Activated naive CD4-positive, alpha-beta T cell treated with anti-CD3 and anti-CD28 coated beads, Interleukin-2, amount 10 ng/mL, durations not matched to agents 7 days and 5 days (primary cell): Measurements from ENCODE around the gene TMPRSS6.

ENCODE experiments used
- CTCF ChIA-PET: fragments of 350-600 bp; sonication (Branson Sonifier 250); formaldehyde crosslinking; loops from one replicate; lab custom pipeline; 2021; ENCODE audit warnings: antibody characterized with exemption; lab: Charles Lee
- DNase-seq: peaks from one replicate; pipeline ENCODE4 v3.0.0-alpha.2; 2020
- H3K27ac Mint-ChIP-seq: one replicate; pipeline ENCODE4 v1.8.0; 2021; ENCODE audit warnings: mild to moderate bottlenecking, moderate library complexity, mixed read lengths
- H3K27me3 Mint-ChIP-seq: one replicate; pipeline ENCODE4 v1.8.0; 2021; ENCODE audit warnings: mild to moderate bottlenecking, mixed read lengths
- H3K36me3 Mint-ChIP-seq: one replicate; pipeline ENCODE4 v1.8.0; 2021; ENCODE audit warnings: mixed read lengths
- H3K4me1 Mint-ChIP-seq: one replicate; pipeline ENCODE4 v1.8.0; 2021; ENCODE audit warnings: mixed read lengths
- H3K4me3 Mint-ChIP-seq: one replicate; pipeline ENCODE4 v1.8.0; 2021; ENCODE audit warnings: mild to moderate bottlenecking, moderate library complexity, mixed read lengths
- H3K9me3 Mint-ChIP-seq: one replicate; pipeline ENCODE4 v1.8.0; 2021; ENCODE audit warnings: mixed read lengths

Gene TMPRSS6

GRCh38 chr22:37119872-37120271, 10.4 kb upstream of the TMPRSS6 start:
- H3K27ac Mint-ChIP-seq: peak overlapping the region; percentile 98
- no peaks in the 10 kb centered on the region for H3K27me3 Mint-ChIP-seq
- H3K4me3 Mint-ChIP-seq: no peak overlapping the region
- H3K36me3 Mint-ChIP-seq: peaks cover 32% of the 10 kb centered on the region
- H3K4me1 Mint-ChIP-seq: peaks cover 89% of the 10 kb centered on the region
- no peak for DNase-seq
- no peaks in the 10 kb centered on the region for H3K9me3 Mint-ChIP-seq
- CTCF ChIA-PET: interaction anchor here (12.3 kb wide), 1 partner anchor 29 kb away, joined by 103 read pairs; the partner anchor contains the start of gene IL2RB

GRCh38 chr22:37118083-37118482, 8.6 kb upstream of the TMPRSS6 start:
- H3K4me3 Mint-ChIP-seq: no peak overlapping the region
- no peaks in the 10 kb centered on the region for H3K27me3 Mint-ChIP-seq
- peaks cover 72% of the 10 kb centered on the region for H3K4me1 Mint-ChIP-seq
- CTCF ChIA-PET: no interaction called here
- no peaks in the 10 kb centered on the region for H3K9me3 Mint-ChIP-seq
- peaks cover 22% of the 10 kb centered on the region for H3K36me3 Mint-ChIP-seq
- H3K27ac Mint-ChIP-seq: peak overlapping the region; percentile 45
- DNase-seq: no peak

- CTCF ChIA-PET: no interaction called here
- Mint-ChIP-seq H3K4me1 (peaks cover 62% of the 10 kb centered on the region), H3K27ac (no peak overlapping the region), H3K27me3 (no peaks in the 10 kb centered on the region), H3K4me3 (no peak overlapping the region), H3K9me3 (no peaks in the 10 kb centered on the region), H3K36me3 (peaks cover 22% of the 10 kb centered on the region)
- DNase-seq: no peak
These were observed 7.6 kb upstream of the TMPRSS6 start for GRCh38 chr22:37117092-37117491.

GRCh38 chr22:37115032-37115431, 5.5 kb upstream of the TMPRSS6 start:
- H3K4me1 Mint-ChIP-seq: peaks cover 42% of the 10 kb centered on the region
- no peak for DNase-seq
- peak overlapping the region; percentile 24 for H3K27ac Mint-ChIP-seq
- H3K27me3 Mint-ChIP-seq: no peaks in the 10 kb centered on the region
- CTCF ChIA-PET: interaction anchor here (1.0 kb wide), 1 partner anchor 69 kb away, joined by 3 read pairs; no protein-coding TSS in a partner anchor
- peaks cover 21% of the 10 kb centered on the region for H3K36me3 Mint-ChIP-seq
- no peaks in the 10 kb centered on the region for H3K9me3 Mint-ChIP-seq
- H3K4me3 Mint-ChIP-seq: no peak overlapping the region

- Mint-ChIP-seq H3K27ac (no peak overlapping the region), H3K9me3 (no peaks in the 10 kb centered on the region), H3K4me3 (no peak overlapping the region), H3K36me3 (peaks cover 14% of the 10 kb centered on the region), H3K27me3 (no peaks in the 10 kb centered on the region), H3K4me1 (peaks cover 31% of the 10 kb centered on the region)
- CTCF ChIA-PET: interaction anchor here (1.2 to 1.4 kb wide), 2 partner anchors 9 to 35 kb away, joined by 3 to 4 read pairs; no protein-coding TSS in a partner anchor
- no peak for DNase-seq
These were observed 4.2 kb upstream of the TMPRSS6 start for GRCh38 chr22:37113757-37114156.

GRCh38 chr22:37112084-37112728, 2.7 kb upstream of the TMPRSS6 start:
- no peak for DNase-seq
- Mint-ChIP-seq H3K4me3 (no peak overlapping the region), H3K9me3 (no peaks in the 10 kb centered on the region), H3K27ac (no peak overlapping the region), H3K36me3 (peaks cover 1% of the 10 kb centered on the region), H3K27me3 (peaks cover 6% of the 10 kb centered on the region), H3K4me1 (peaks cover 15% of the 10 kb centered on the region)
- CTCF ChIA-PET: no interaction called here

- Mint-ChIP-seq H3K27me3 (peaks cover 15% of the 10 kb centered on the region), H3K4me3 (no peak overlapping the region), H3K36me3 (peaks cover 1% of the 10 kb centered on the region), H3K4me1 (peaks cover 10% of the 10 kb centered on the region), H3K9me3 (no peaks in the 10 kb centered on the region), H3K27ac (no peak overlapping the region)
- DNase-seq: no peak
- CTCF ChIA-PET: no interaction called here
These were observed 1.7 kb upstream of the TMPRSS6 start for GRCh38 chr22:37111156-37111717.

GRCh38 chr22:37107816-37108621, 1.5 kb downstream of the TMPRSS6 start:
- Mint-ChIP-seq H3K9me3 (no peaks in the 10 kb centered on the region), H3K27ac (no peak overlapping the region), H3K36me3 (no peaks in the 10 kb centered on the region), H3K27me3 (peaks cover 27% of the 10 kb centered on the region), H3K4me1 (peaks cover 13% of the 10 kb centered on the region), H3K4me3 (no peak overlapping the region)
- CTCF ChIA-PET: no interaction called here
- DNase-seq: no peak

- Mint-ChIP-seq H3K9me3 (no peaks in the 10 kb centered on the region), H3K4me3 (no peak overlapping the region), H3K36me3 (no peaks in the 10 kb centered on the region), H3K4me1 (peaks cover 13% of the 10 kb centered on the region), H3K27me3 (peaks cover 29% of the 10 kb centered on the region), H3K27ac (no peak overlapping the region)
- no peak for DNase-seq
- CTCF ChIA-PET: interaction anchor here (1.3 kb wide), 1 partner anchor 17 kb away, joined by 3 read pairs; no protein-coding TSS in a partner anchor
These were observed 3.5 kb downstream of the TMPRSS6 start for GRCh38 chr22:37105990-37106389.

- CTCF ChIA-PET: interaction anchor here (1.3 to 1.5 kb wide), 2 partner anchors 16 to 17 kb away, joined by 3 read pairs; no protein-coding TSS in a partner anchor
- Mint-ChIP-seq H3K4me3 (no peak overlapping the region), H3K36me3 (no peaks in the 10 kb centered on the region), H3K9me3 (no peaks in the 10 kb centered on the region), H3K4me1 (peaks cover 18% of the 10 kb centered on the region), H3K27ac (no peak overlapping the region), H3K27me3 (peaks cover 37% of the 10 kb centered on the region)
- DNase-seq: no peak
These were observed 4.4 kb downstream of the TMPRSS6 start for GRCh38 chr22:37105154-37105553.

- Mint-ChIP-seq H3K4me1 (peaks cover 24% of the 10 kb centered on the region), H3K36me3 (no peaks in the 10 kb centered on the region), H3K9me3 (no peaks in the 10 kb centered on the region), H3K27me3 (peaks cover 42% of the 10 kb centered on the region), H3K4me3 (no peak overlapping the region), H3K27ac (no peak overlapping the region)
- no peak for DNase-seq
- CTCF ChIA-PET: interaction anchor here (1.5 kb wide), 1 partner anchor 18 kb away, joined by 3 read pairs; no protein-coding TSS in a partner anchor
These were observed 5.7 kb downstream of the TMPRSS6 start for GRCh38 chr22:37103656-37104452.

GRCh38 chr22:37103151-37103550, 6.4 kb downstream of the TMPRSS6 start:
- Mint-ChIP-seq H3K4me3 (no peak overlapping the region), H3K27ac (no peak overlapping the region), H3K9me3 (no peaks in the 10 kb centered on the region), H3K36me3 (no peaks in the 10 kb centered on the region), H3K27me3 (peaks cover 49% of the 10 kb centered on the region), H3K4me1 (peaks cover 28% of the 10 kb centered on the region)
- CTCF ChIA-PET: no interaction called here
- DNase-seq: no peak

GRCh38 chr22:37101311-37102066, 8.0 kb downstream of the TMPRSS6 start:
- H3K27ac Mint-ChIP-seq: no peak overlapping the region
- H3K4me3 Mint-ChIP-seq: no peak overlapping the region
- H3K27me3 Mint-ChIP-seq: peaks cover 47% of the 10 kb centered on the region
- CTCF ChIA-PET: no interaction called here
- H3K4me1 Mint-ChIP-seq: peaks cover 26% of the 10 kb centered on the region
- H3K9me3 Mint-ChIP-seq: no peaks in the 10 kb centered on the region
- no peak for DNase-seq
- H3K36me3 Mint-ChIP-seq: no peaks in the 10 kb centered on the region
